ENCODE measurements around the gene CD83.

CD83 gene

GRCh38 chr6:14091339-14091978 lies 26.1 kb upstream of the CD83 start:
- no peak for DNase-seq (ENCODE audit: low read depth in 1 of 2, low spot score in 1 of 2)

- no peak for DNase-seq (ENCODE audit: low read depth in 1 of 2, low spot score in 1 of 2)
Measured at GRCh38 chr6:14092316-14092715, 25.3 kb upstream of the CD83 start.

GRCh38 chr6:14092838-14093789 lies 24.5 kb upstream of the CD83 start:
- no peak for DNase-seq (ENCODE audit: low read depth in 1 of 2, low spot score in 1 of 2)

GRCh38 chr6:14094721-14095120 lies 22.9 kb upstream of the CD83 start:
- no peak for DNase-seq (ENCODE audit: low read depth in 1 of 2, low spot score in 1 of 2)

GRCh38 chr6:14095437-14095836 lies 22.1 kb upstream of the CD83 start:
- no peak for DNase-seq (ENCODE audit: low read depth in 1 of 2, low spot score in 1 of 2)

- DNase-seq (ENCODE audit: low read depth in 1 of 2, low spot score in 1 of 2), result no peak
Measured at GRCh38 chr6:14100138-14100537, 17.4 kb upstream of the CD83 start.

GRCh38 chr6:14100966-14101365 lies 16.6 kb upstream of the CD83 start:
- DNase-seq (ENCODE audit: low read depth in 1 of 2, low spot score in 1 of 2), result no peak

- no peak for DNase-seq (ENCODE audit: low read depth in 1 of 2, low spot score in 1 of 2)
Measured at GRCh38 chr6:14102383-14102782, 15.2 kb upstream of the CD83 start.

GRCh38 chr6:14105547-14105946 lies 12.0 kb upstream of the CD83 start:
- no peak for DNase-seq (ENCODE audit: low read depth in 1 of 2, low spot score in 1 of 2)

- no peak for DNase-seq (ENCODE audit: low read depth in 1 of 2, low spot score in 1 of 2)
Measured at GRCh38 chr6:14107000-14107399, 10.6 kb upstream of the CD83 start.

- DNase-seq (ENCODE audit: low read depth in 1 of 2, low spot score in 1 of 2), result no peak
Measured at GRCh38 chr6:14107711-14108494, 9.7 kb upstream of the CD83 start.

- no peak for DNase-seq (ENCODE audit: low read depth in 1 of 2, low spot score in 1 of 2)
Measured at GRCh38 chr6:14108571-14109410, 8.8 kb upstream of the CD83 start.

- DNase-seq (ENCODE audit: low read depth in 1 of 2, low spot score in 1 of 2), result no peak
Measured at GRCh38 chr6:14109411-14109826, 8.2 kb upstream of the CD83 start.

GRCh38 chr6:14110001-14110818 lies 7.4 kb upstream of the CD83 start:
- no peak for DNase-seq (ENCODE audit: low read depth in 1 of 2, low spot score in 1 of 2)

- no peak for DNase-seq (ENCODE audit: low read depth in 1 of 2, low spot score in 1 of 2)
Measured at GRCh38 chr6:14113976-14114375, 3.6 kb upstream of the CD83 start.

GRCh38 chr6:14118091-14118439 lies 493 bp downstream of the CD83 start:
- no peak for DNase-seq (ENCODE audit: low read depth in 1 of 2, low spot score in 1 of 2)

GRCh38 chr6:14118446-14118845 lies 874 bp downstream of the CD83 start:
- no peak for DNase-seq (ENCODE audit: low read depth in 1 of 2, low spot score in 1 of 2)

GRCh38 chr6:14119784-14120183 lies 2.2 kb downstream of the CD83 start:
- DNase-seq (ENCODE audit: low read depth in 1 of 2, low spot score in 1 of 2), result no peak

GRCh38 chr6:14120546-14120945 lies 3.0 kb downstream of the CD83 start:
- DNase-seq (ENCODE audit: low read depth in 1 of 2, low spot score in 1 of 2), result no peak

GRCh38 chr6:14121936-14122344 lies 4.4 kb downstream of the CD83 start:
- no peak for DNase-seq (ENCODE audit: low read depth in 1 of 2, low spot score in 1 of 2)
